ENCODE data around the gene ZSWIM2. TPM values are rescaled to one million over a fixed set of nuclear protein-coding genes. Genes with fewer than 3 reads are reported as not detected.

Gene ZSWIM2
- polyA plus RNA-seq, 1 donor: not detected

- no peak overlapping the region for H3K4me3 ChIP-seq (ENCODE audit: low read length)
- no peaks in the 10 kb centered on the region for H3K4me1 ChIP-seq (ENCODE audit: control insufficient read depth, insufficient read depth, low read length)
- no CpG with 5 or more reads among the region's 2 CpGs for WGBS (ENCODE audit: insufficient coverage, low lambda C conversion rate)
- H3K27ac ChIP-seq (ENCODE audit: low read length): no peak overlapping the region
- no peaks in the 10 kb centered on the region for H3K9me3 ChIP-seq (ENCODE audit: control insufficient read depth, low read depth, low read length)
- no peaks in the 10 kb centered on the region for H3K36me3 ChIP-seq (ENCODE audit: control insufficient read depth, insufficient read depth, low read length)
- H3K27me3 ChIP-seq (ENCODE audit: control insufficient read depth, insufficient read depth, low read length): no peaks in the 10 kb centered on the region
- DNase-seq: no peak
Measured at GRCh38 chr2:186882511-186883071, 33.6 kb upstream of the ZSWIM2 start.

GRCh38 chr2:186881660-186882059 lies 32.7 kb upstream of the ZSWIM2 start:
- Histone ChIP-seq H3K27ac (ENCODE audit: low read length) (no peak overlapping the region), H3K36me3 (ENCODE audit: control insufficient read depth, insufficient read depth, low read length) (no peaks in the 10 kb centered on the region), H3K4me1 (ENCODE audit: control insufficient read depth, insufficient read depth, low read length) (no peaks in the 10 kb centered on the region), H3K27me3 (ENCODE audit: control insufficient read depth, insufficient read depth, low read length) (no peaks in the 10 kb centered on the region), H3K9me3 (ENCODE audit: control insufficient read depth, low read depth, low read length) (no peaks in the 10 kb centered on the region), H3K4me3 (ENCODE audit: low read length) (no peak overlapping the region)
- no peak for DNase-seq
- 75% methylated on average over 1 of the region's 1 CpG for WGBS (ENCODE audit: insufficient coverage, low lambda C conversion rate)

GRCh38 chr2:186879312-186879711 lies 30.3 kb upstream of the ZSWIM2 start:
- H3K4me3 ChIP-seq (ENCODE audit: low read length): no peak overlapping the region
- H3K27ac ChIP-seq (ENCODE audit: low read length): no peak overlapping the region
- H3K9me3 ChIP-seq (ENCODE audit: control insufficient read depth, low read depth, low read length): no peaks in the 10 kb centered on the region
- no peak for DNase-seq
- no peaks in the 10 kb centered on the region for H3K27me3 ChIP-seq (ENCODE audit: control insufficient read depth, insufficient read depth, low read length)
- WGBS (ENCODE audit: insufficient coverage, low lambda C conversion rate): no CpG with 5 or more reads among the region's 2 CpGs
- no peaks in the 10 kb centered on the region for H3K4me1 ChIP-seq (ENCODE audit: control insufficient read depth, insufficient read depth, low read length)
- H3K36me3 ChIP-seq (ENCODE audit: control insufficient read depth, insufficient read depth, low read length): no peaks in the 10 kb centered on the region

GRCh38 chr2:186874713-186875112 lies 25.7 kb upstream of the ZSWIM2 start:
- Histone ChIP-seq H3K9me3 (ENCODE audit: control insufficient read depth, low read depth, low read length) (no peaks in the 10 kb centered on the region), H3K36me3 (ENCODE audit: control insufficient read depth, insufficient read depth, low read length) (no peaks in the 10 kb centered on the region), H3K27ac (ENCODE audit: low read length) (no peak overlapping the region), H3K4me1 (ENCODE audit: control insufficient read depth, insufficient read depth, low read length) (no peaks in the 10 kb centered on the region), H3K4me3 (ENCODE audit: low read length) (no peak overlapping the region), H3K27me3 (ENCODE audit: control insufficient read depth, insufficient read depth, low read length) (no peaks in the 10 kb centered on the region)
- 96% methylated on average over 4 of the region's 4 CpGs for whole genome bisulfite sequencing (ENCODE audit: insufficient coverage, low lambda C conversion rate)
- DNase-seq: no peak

GRCh38 chr2:186871881-186872280 lies 22.9 kb upstream of the ZSWIM2 start:
- no peak overlapping the region for H3K4me3 ChIP-seq (ENCODE audit: low read length)
- no peak for DNase-seq
- H3K27ac ChIP-seq (ENCODE audit: low read length): no peak overlapping the region
- no peaks in the 10 kb centered on the region for H3K9me3 ChIP-seq (ENCODE audit: control insufficient read depth, low read depth, low read length)
- H3K36me3 ChIP-seq (ENCODE audit: control insufficient read depth, insufficient read depth, low read length): no peaks in the 10 kb centered on the region
- 38% methylated on average over 1 of the region's 2 CpGs for WGBS (ENCODE audit: insufficient coverage, low lambda C conversion rate)
- H3K4me1 ChIP-seq (ENCODE audit: control insufficient read depth, insufficient read depth, low read length): no peaks in the 10 kb centered on the region
- H3K27me3 ChIP-seq (ENCODE audit: control insufficient read depth, insufficient read depth, low read length): no peaks in the 10 kb centered on the region

GRCh38 chr2:186868344-186868743 lies 19.4 kb upstream of the ZSWIM2 start:
- H3K4me3 ChIP-seq (ENCODE audit: low read length): no peak overlapping the region
- no peak overlapping the region for H3K27ac ChIP-seq (ENCODE audit: low read length)
- H3K4me1 ChIP-seq (ENCODE audit: control insufficient read depth, insufficient read depth, low read length): no peaks in the 10 kb centered on the region
- H3K36me3 ChIP-seq (ENCODE audit: control insufficient read depth, insufficient read depth, low read length): no peaks in the 10 kb centered on the region
- no peaks in the 10 kb centered on the region for H3K9me3 ChIP-seq (ENCODE audit: control insufficient read depth, low read depth, low read length)
- no peaks in the 10 kb centered on the region for H3K27me3 ChIP-seq (ENCODE audit: control insufficient read depth, insufficient read depth, low read length)
- no peak for DNase-seq
- 67% methylated on average over 1 of the region's 1 CpG for WGBS (ENCODE audit: insufficient coverage, low lambda C conversion rate)

GRCh38 chr2:186862869-186863709 lies 14.1 kb upstream of the ZSWIM2 start:
- Histone ChIP-seq H3K9me3 (ENCODE audit: control insufficient read depth, low read depth, low read length) (no peaks in the 10 kb centered on the region), H3K36me3 (ENCODE audit: control insufficient read depth, insufficient read depth, low read length) (no peaks in the 10 kb centered on the region), H3K4me1 (ENCODE audit: control insufficient read depth, insufficient read depth, low read length) (no peaks in the 10 kb centered on the region), H3K27me3 (ENCODE audit: control insufficient read depth, insufficient read depth, low read length) (no peaks in the 10 kb centered on the region), H3K4me3 (ENCODE audit: low read length) (no peak overlapping the region), H3K27ac (ENCODE audit: low read length) (no peak overlapping the region)
- DNase-seq: no peak
- 20% methylated on average over 1 of the region's 2 CpGs for WGBS (ENCODE audit: insufficient coverage, low lambda C conversion rate)

- H3K4me3 ChIP-seq (ENCODE audit: low read length): no peak overlapping the region
- 90% methylated on average over 5 of the region's 5 CpGs for WGBS (ENCODE audit: insufficient coverage, low lambda C conversion rate)
- H3K27me3 ChIP-seq (ENCODE audit: control insufficient read depth, insufficient read depth, low read length): no peaks in the 10 kb centered on the region
- H3K27ac ChIP-seq (ENCODE audit: low read length): no peak overlapping the region
- no peaks in the 10 kb centered on the region for H3K4me1 ChIP-seq (ENCODE audit: control insufficient read depth, insufficient read depth, low read length)
- H3K9me3 ChIP-seq (ENCODE audit: control insufficient read depth, low read depth, low read length): no peaks in the 10 kb centered on the region
- no peak for DNase-seq
- H3K36me3 ChIP-seq (ENCODE audit: control insufficient read depth, insufficient read depth, low read length): no peaks in the 10 kb centered on the region
Measured at GRCh38 chr2:186855216-186855615, 6.2 kb upstream of the ZSWIM2 start.

GRCh38 chr2:186853951-186854350 lies 5.0 kb upstream of the ZSWIM2 start:
- Histone ChIP-seq H3K36me3 (ENCODE audit: control insufficient read depth, insufficient read depth, low read length) (no peaks in the 10 kb centered on the region), H3K4me3 (ENCODE audit: low read length) (no peak overlapping the region), H3K27ac (ENCODE audit: low read length) (no peak overlapping the region), H3K27me3 (ENCODE audit: control insufficient read depth, insufficient read depth, low read length) (peaks cover 3% of the 10 kb centered on the region), H3K4me1 (ENCODE audit: control insufficient read depth, insufficient read depth, low read length) (no peaks in the 10 kb centered on the region), H3K9me3 (ENCODE audit: control insufficient read depth, low read depth, low read length) (no peaks in the 10 kb centered on the region)
- DNase-seq: no peak

- no peaks in the 10 kb centered on the region for H3K36me3 ChIP-seq (ENCODE audit: control insufficient read depth, insufficient read depth, low read length)
- H3K9me3 ChIP-seq (ENCODE audit: control insufficient read depth, low read depth, low read length): no peaks in the 10 kb centered on the region
- H3K4me3 ChIP-seq (ENCODE audit: low read length): no peak overlapping the region
- no peak for DNase-seq
- peaks cover 7% of the 10 kb centered on the region for H3K27me3 ChIP-seq (ENCODE audit: control insufficient read depth, insufficient read depth, low read length)
- WGBS (ENCODE audit: insufficient coverage, low lambda C conversion rate): 92% methylated on average over 2 of the region's 5 CpGs
- H3K4me1 ChIP-seq (ENCODE audit: control insufficient read depth, insufficient read depth, low read length): no peaks in the 10 kb centered on the region
- no peak overlapping the region for H3K27ac ChIP-seq (ENCODE audit: low read length)
Measured at GRCh38 chr2:186852508-186852907, 3.5 kb upstream of the ZSWIM2 start.

GRCh38 chr2:186842373-186842772 lies 6.6 kb downstream of the ZSWIM2 start:
- no peaks in the 10 kb centered on the region for H3K9me3 ChIP-seq (ENCODE audit: control insufficient read depth, low read depth, low read length)
- H3K4me1 ChIP-seq (ENCODE audit: control insufficient read depth, insufficient read depth, low read length): no peaks in the 10 kb centered on the region
- H3K27ac ChIP-seq (ENCODE audit: low read length): no peak overlapping the region
- H3K27me3 ChIP-seq (ENCODE audit: control insufficient read depth, insufficient read depth, low read length): no peaks in the 10 kb centered on the region
- H3K4me3 ChIP-seq (ENCODE audit: low read length): no peak overlapping the region
- no peak for DNase-seq
- H3K36me3 ChIP-seq (ENCODE audit: control insufficient read depth, insufficient read depth, low read length): no peaks in the 10 kb centered on the region
- WGBS (ENCODE audit: insufficient coverage, low lambda C conversion rate): 93% methylated on average over 3 of the region's 3 CpGs
